Measurements from ENCODE around the gene ZNF335. TPM values are rescaled to one million over a fixed set of nuclear protein-coding genes. Genes with fewer than 3 reads are reported as not detected.
A peak's percentile ranks its signal among the peaks of the same experiment; 100 is the strongest.

The ZNF335 gene
- total and polyA plus RNA-seq, 12 donors = 4.9 to 13.1 (median 7.3) TPM

- TF ChIP-seq, protein P1, sequence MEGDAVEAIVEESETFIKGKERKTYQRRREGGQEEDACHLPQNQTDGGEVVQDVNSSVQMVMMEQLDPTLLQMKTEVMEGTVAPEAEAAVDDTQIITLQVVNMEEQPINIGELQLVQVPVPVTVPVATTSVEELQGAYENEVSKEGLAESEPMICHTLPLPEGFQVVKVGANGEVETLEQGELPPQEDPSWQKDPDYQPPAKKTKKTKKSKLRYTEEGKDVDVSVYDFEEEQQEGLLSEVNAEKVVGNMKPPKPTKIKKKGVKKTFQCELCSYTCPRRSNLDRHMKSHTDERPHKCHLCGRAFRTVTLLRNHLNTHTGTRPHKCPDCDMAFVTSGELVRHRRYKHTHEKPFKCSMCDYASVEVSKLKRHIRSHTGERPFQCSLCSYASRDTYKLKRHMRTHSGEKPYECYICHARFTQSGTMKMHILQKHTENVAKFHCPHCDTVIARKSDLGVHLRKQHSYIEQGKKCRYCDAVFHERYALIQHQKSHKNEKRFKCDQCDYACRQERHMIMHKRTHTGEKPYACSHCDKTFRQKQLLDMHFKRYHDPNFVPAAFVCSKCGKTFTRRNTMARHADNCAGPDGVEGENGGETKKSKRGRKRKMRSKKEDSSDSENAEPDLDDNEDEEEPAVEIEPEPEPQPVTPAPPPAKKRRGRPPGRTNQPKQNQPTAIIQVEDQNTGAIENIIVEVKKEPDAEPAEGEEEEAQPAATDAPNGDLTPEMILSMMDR (IDR thresholded peaks at IDR 0.05) = no peak
- H3K9me3 ChIP-seq = no peaks in the 10 kb centered on the region
- H3K4me3 ChIP-seq = no peak overlapping the region
- peaks cover 0 to 29% (median 14%) of the 10 kb centered on the region in 9 donors for H3K4me1 ChIP-seq
- DNase-seq (no peak), ATAC-seq (no peak)
- intact Hi-C loops (cut with DNase I) = loop anchor here in 1 of 10 donors (10.0 kb wide), 1 partner anchor 114 kb away; the partner anchor contains the start of gene TNNC2
- no peaks in the 10 kb centered on the region for H3K27me3 ChIP-seq
- no peak overlapping the region for H3K27ac ChIP-seq
- WGBS, 2 donors = 85 to 88% methylated on average over 13 of the region's 13 CpGs
- H3K36me3 ChIP-seq = peaks cover 0 to 70% (median 55%) of the 10 kb centered on the region in 9 donors
Measured at GRCh38 chr20:45938727-45939438, 33.1 kb downstream of the ZNF335 start.

GRCh38 chr20:45937765-45938164 lies 34.2 kb downstream of the ZNF335 start:
- Histone ChIP-seq H3K4me1 (peaks cover 0 to 38% (median 23%) of the 10 kb centered on the region in 9 donors), H3K27ac (no peak overlapping the region), H3K4me3 (no peak overlapping the region), H3K27me3 (no peaks in the 10 kb centered on the region), H3K36me3 (peaks cover 0 to 61% (median 44%) of the 10 kb centered on the region in 9 donors), H3K9me3 (no peaks in the 10 kb centered on the region)
- TF ChIP-seq, protein P1 (IDR thresholded peaks at IDR 0.05) = no peak
- intact Hi-C loops (cut with DNase I) = loop anchor here in 1 of 10 donors (10.0 kb wide), 1 partner anchor 113 kb away; the partner anchor contains the start of gene TNNC2
- DNase-seq (no peak), ATAC-seq (no peak)
- WGBS, 2 donors = 67 to 70% methylated on average over 2 of the region's 2 CpGs

- Histone ChIP-seq H3K9me3 (no peaks in the 10 kb centered on the region), H3K27me3 (no peaks in the 10 kb centered on the region), H3K27ac (peak overlapping the region; percentile 87 to 100 (median 100)), H3K4me1 (peaks cover 0 to 38% (median 23%) of the 10 kb centered on the region in 9 donors), H3K4me3 (peak overlapping the region; percentile 64 to 100 (median 96)), H3K36me3 (peaks cover 0 to 43% (median 34%) of the 10 kb centered on the region in 9 donors)
- intact Hi-C loops (cut with DNase I) = loop anchor here in 6 of 10 donors (1.0 to 10.0 kb wide), 6 partner anchors 25 to 111 kb away; partner anchors contain the start of genes CTSA (in 5 of the 6), NEURL2 (in 5 of the 6), TNNC2 (in 1 of the 6) and ZNF335 (in 1 of the 6)
- ATAC-seq (peak in 6 of 8 donors; percentile 1 to 28 (median 23)), DNase-seq (no peak)
- TF ChIP-seq, protein P1 (IDR thresholded peaks at IDR 0.05) = no peak
- WGBS, 2 donors = 5 to 7% methylated on average over 21 of the region's 21 CpGs
Measured at GRCh38 chr20:45935416-45936046, 36.5 kb downstream of the ZNF335 start.

Data from heart right ventricle (tissue), 16 donors.